Measurements from ENCODE around the gene COL15A1.
A peak's percentile ranks its signal among the peaks of the same experiment; 100 is the strongest.

The COL15A1 gene

GRCh38 chr9:99073347-99073746 lies 129.6 kb downstream of the COL15A1 start:
- Mint-ChIP-seq H3K27ac (no peak overlapping the region), H3K4me1 (peaks cover 27% of the 10 kb centered on the region)
- no peak for TF ChIP-seq CTCF (IDR thresholded peaks at IDR 0.05)

GRCh38 chr9:99073985-99074901 lies 130.5 kb downstream of the COL15A1 start:
- no peaks in the 10 kb centered on the region for H3K27me3 Mint-ChIP-seq (ENCODE audit: low read depth, poor library complexity)
- no peak overlapping the region for H3K27ac Mint-ChIP-seq
- DNase-seq, result no peak
- TF ChIP-seq CTCF (IDR thresholded peaks at IDR 0.05), result no peak
- H3K9me3 Mint-ChIP-seq, result no peaks in the 10 kb centered on the region
- no peak overlapping the region for H3K4me3 Mint-ChIP-seq
- peaks cover 22% of the 10 kb centered on the region for H3K4me1 Mint-ChIP-seq
- no peaks in the 10 kb centered on the region for H3K36me3 Mint-ChIP-seq (ENCODE audit: low read depth)

More at GRCh38 chr9:99073347-99073746, 129.6 kb downstream of the COL15A1 start:
- no peaks in the 10 kb centered on the region for H3K27me3 Mint-ChIP-seq (ENCODE audit: low read depth, poor library complexity)
- DNase-seq, result no peak
- no peaks in the 10 kb centered on the region for H3K9me3 Mint-ChIP-seq
- H3K36me3 Mint-ChIP-seq (ENCODE audit: low read depth), result no peaks in the 10 kb centered on the region
- H3K4me3 Mint-ChIP-seq, result no peak overlapping the region

- no peaks in the 10 kb centered on the region for H3K36me3 Mint-ChIP-seq (ENCODE audit: low read depth)
- no peaks in the 10 kb centered on the region for H3K9me3 Mint-ChIP-seq
- TF ChIP-seq CTCF (IDR thresholded peaks at IDR 0.05), result no peak
- H3K27me3 Mint-ChIP-seq (ENCODE audit: low read depth, poor library complexity), result no peaks in the 10 kb centered on the region
- H3K4me3 Mint-ChIP-seq, result no peak overlapping the region
- peaks cover 19% of the 10 kb centered on the region for H3K4me1 Mint-ChIP-seq
- no peak for DNase-seq
- no peak overlapping the region for H3K27ac Mint-ChIP-seq
Observed at GRCh38 chr9:99074902-99075245, 131.2 kb downstream of the COL15A1 start.

GRCh38 chr9:99075246-99075912 lies 131.7 kb downstream of the COL15A1 start:
- H3K4me1 Mint-ChIP-seq, result peaks cover 18% of the 10 kb centered on the region
- DNase-seq, result no peak
- peak overlapping the region; percentile 66 for H3K27ac Mint-ChIP-seq
- H3K9me3 Mint-ChIP-seq, result no peaks in the 10 kb centered on the region
- TF ChIP-seq CTCF (IDR thresholded peaks at IDR 0.05), result no peak
- H3K36me3 Mint-ChIP-seq (ENCODE audit: low read depth), result no peaks in the 10 kb centered on the region
- no peaks in the 10 kb centered on the region for H3K27me3 Mint-ChIP-seq (ENCODE audit: low read depth, poor library complexity)
- no peak overlapping the region for H3K4me3 Mint-ChIP-seq

GRCh38 chr9:99076030-99076429 lies 132.3 kb downstream of the COL15A1 start:
- Mint-ChIP-seq H3K36me3 (ENCODE audit: low read depth) (no peaks in the 10 kb centered on the region), H3K4me3 (no peak overlapping the region), H3K27me3 (ENCODE audit: low read depth, poor library complexity) (no peaks in the 10 kb centered on the region), H3K9me3 (peaks cover 4% of the 10 kb centered on the region), H3K27ac (no peak overlapping the region), H3K4me1 (peaks cover 11% of the 10 kb centered on the region)
- TF ChIP-seq CTCF (IDR thresholded peaks at IDR 0.05), result no peak
- no peak for DNase-seq
